HepG2 (cell line): Measurements from ENCODE around the gene IGFBP6. TPM values are rescaled to one million over a fixed set of nuclear protein-coding genes. Genes with fewer than 3 reads are reported as not detected.
A peak's percentile ranks its signal among the peaks of the same experiment; 100 is the strongest.

Experiments
- AKAP8 ChIP-seq: sonication (generic); formaldehyde crosslinking; IDR thresholded peaks from 2 replicates; pipeline ENCODE4 v1.5.1; 2020; ENCODE audit warnings: mild to moderate bottlenecking, missing genetic modification reagents
- ATF6 ChIP-seq: sonication (generic); formaldehyde crosslinking; conservative IDR thresholded peaks from 2 replicates; pipeline ENCODE4 v1.4.0; 2020; ENCODE audit warnings: missing genetic modification reagents
- ATF7-NPFF ChIP-seq: sonication (generic); formaldehyde crosslinking; IDR thresholded peaks from 2 replicates; pipeline ENCODE4 v1.8.1; 2023; ENCODE audit warnings: mild to moderate bottlenecking, low read depth, missing genetic modification reagents, moderate library complexity
- CENPT ChIP-seq: sonication (generic); formaldehyde crosslinking; IDR thresholded peaks from 2 replicates; pipeline ENCODE4 v1.8.0; 2022; ENCODE audit warnings: low read depth, mild to moderate bottlenecking, moderate library complexity, missing genetic modification reagents
- GATAD2A ChIP-seq: IDR thresholded peaks from 2 replicates; pipeline ENCODE4 v1.6.1; 2016
- GFI1 ChIP-seq: sonication (generic); formaldehyde crosslinking; IDR thresholded peaks from 2 replicates; pipeline ENCODE4 v1.5.0; 2020; ENCODE audit warnings: missing genetic modification reagents, mild to moderate bottlenecking, borderline replicate concordance
- KAT2B ChIP-seq: fragments of 150-350 bp; IDR thresholded peaks from 2 replicates; pipeline ENCODE4 v1.6.1; 2014; ENCODE audit warnings: low read depth, low read length, borderline replicate concordance
- SMARCC2 ChIP-seq: fragments of 450-650 bp; IDR thresholded peaks from 2 replicates; pipeline ENCODE4 v1.6.1; 2017; ENCODE audit warnings: antibody characterized with exemption, mild to moderate bottlenecking
- TBP ChIP-seq: sonication (generic); formaldehyde crosslinking; IDR thresholded peaks from 2 replicates; pipeline ENCODE4 v1.5.0; 2020; ENCODE audit warnings: missing genetic modification reagents
- THYN1 ChIP-seq: sonication (generic); formaldehyde crosslinking; IDR thresholded peaks from 2 replicates; pipeline ENCODE4 v1.8.1; 2023; ENCODE audit warnings: low read depth, mild to moderate bottlenecking, moderate library complexity, missing genetic modification reagents, borderline replicate concordance
- TRIM24 ChIP-seq: sonication (generic); formaldehyde crosslinking; IDR thresholded peaks from 2 replicates; pipeline ENCODE4 v1.8.0; 2022; ENCODE audit warnings: mild to moderate bottlenecking, missing genetic modification reagents
- UBTF ChIP-seq: sonication (generic); formaldehyde crosslinking; IDR thresholded peaks from 2 replicates; pipeline ENCODE4 v1.4.0; 2020; ENCODE audit warnings: mild to moderate bottlenecking, missing genetic modification reagents
- ZNF276 ChIP-seq: sonication (generic); formaldehyde crosslinking; IDR thresholded peaks from 2 replicates; pipeline ENCODE4 v1.4.0; 2020; ENCODE audit warnings: mild to moderate bottlenecking, low read depth, missing genetic modification reagents
- ZNF367 ChIP-seq: sonication (generic); formaldehyde crosslinking; IDR thresholded peaks from 2 replicates; pipeline ENCODE4 v1.4.0; 2020; ENCODE audit warnings: missing genetic modification reagents, borderline replicate concordance
- ZNF687 ChIP-seq: sonication (generic); formaldehyde crosslinking; IDR thresholded peaks from 2 replicates; pipeline ENCODE4 v1.5.1; 2020; ENCODE audit warnings: mild to moderate bottlenecking, missing genetic modification reagents, moderate library complexity
- polyA plus RNA-seq, 8 experiments: library from polyadenylated mRNA; depleted of rRNA in 3 of 8; stranded (reverse) in 7 of 8; unstranded in 1 of 8; fragments of >200 nt; fragmentation: Illumina TruSeq in 4 of 8; extraction: Trizol in 4 of 8; gene quantifications; 2 replicates each; pipeline versions ENCODE4 v1.2.1 to v1.2.3, GENCODE V29; 2011 to 2016; ENCODE audit warnings: low read depth in 4 of 8, missing spikeins in 1 of 8, mixed read lengths in 1 of 8; ENCODE audit not compliant: insufficient read depth in 1 of 8
- total RNA-seq, 5 experiments: library from RNA; depleted of rRNA; stranded (reverse); fragments of >200 nt; fragmentation: Illumina TruSeq; extraction: Trizol; gene quantifications; 2 replicates each; pipeline ENCODE4 v1.2.3, GENCODE V29; 2016; ENCODE audit warnings: low read depth in 1 of 5

Gene IGFBP6
- total and polyA plus RNA-seq, 2 of the 13 experiments (the other 11 are each of a cell fraction or from before 2014, with no cell fraction given), result 3.9 to 25.2 TPM

- TF ChIP-seq ZNF276 (CRISPR knock-in tag), result no peak
- TF ChIP-seq ATF6, result no peak
- TF ChIP-seq UBTF (CRISPR knock-in tag), result 0 out of 2 replicates have a peak, but pooled peaks have one; percentile 5
- no peak for TF ChIP-seq KAT2B
- no peak for TF ChIP-seq THYN1 (CRISPR knock-in tag)
- TF ChIP-seq GFI1 (CRISPR knock-in tag), result 0 out of 2 replicates have a peak, but pooled peaks have one; percentile 35
- TF ChIP-seq TRIM24 (CRISPR knock-in tag), result no peak
- peak; percentile 28 for TF ChIP-seq GATAD2A (CRISPR knock-in tag)
- TF ChIP-seq TBP (CRISPR knock-in tag), result no peak
- no peak for TF ChIP-seq CENPT
- TF ChIP-seq ZNF687 (CRISPR knock-in tag), result peak; percentile 64
- TF ChIP-seq ZNF367 (CRISPR knock-in tag), result no peak
- no peak for TF ChIP-seq ATF7-NPFF (CRISPR knock-in tag)
- TF ChIP-seq SMARCC2, result no peak
- TF ChIP-seq AKAP8 (CRISPR knock-in tag), result no peak
These were observed 4.7 kb downstream of the IGFBP6 start (continued) for GRCh38 chr12:53101931-53102781.
